Transverse colon (tissue), 4 donors: Measurements from ENCODE around the gene ZNRD2.

ENCODE experiments used
- CTCF ChIP-seq, 5 experiments: fragments of 200-600 bp in 3 of 5; fragments of 450-650 bp in 2 of 5; sonication (generic) in 3 of 5; IDR thresholded peaks; 1 replicate in 2 of 5; 2 replicates in 3 of 5; pipeline ENCODE4 v1.5.1; 2016 to 2017; ENCODE audit warnings: antibody characterized with exemption in 5 of 5, inconsistent platforms in 3 of 5, mild to moderate bottlenecking in 2 of 5, moderate library complexity in 1 of 5
- EP300 ChIP-seq: sonication (generic); formaldehyde crosslinking; IDR thresholded peaks from one replicate; pipeline ENCODE4 v1.6.1; 2017; ENCODE audit warnings: antibody characterized with exemption, low read depth
- POLR2A ChIP-seq: fragments of 450-650 bp; IDR thresholded peaks from one replicate; pipeline ENCODE4 v1.6.1; 2016; ENCODE audit warnings: antibody characterized with exemption, mild to moderate bottlenecking, moderate library complexity
- POLR2AphosphoS5 ChIP-seq, 3 donors: sonication (generic); formaldehyde crosslinking; IDR thresholded peaks; one replicate each; pipeline ENCODE4 v1.6.1; 2016; ENCODE audit warnings: antibody characterized with exemption in 3 of 3

DNA sequence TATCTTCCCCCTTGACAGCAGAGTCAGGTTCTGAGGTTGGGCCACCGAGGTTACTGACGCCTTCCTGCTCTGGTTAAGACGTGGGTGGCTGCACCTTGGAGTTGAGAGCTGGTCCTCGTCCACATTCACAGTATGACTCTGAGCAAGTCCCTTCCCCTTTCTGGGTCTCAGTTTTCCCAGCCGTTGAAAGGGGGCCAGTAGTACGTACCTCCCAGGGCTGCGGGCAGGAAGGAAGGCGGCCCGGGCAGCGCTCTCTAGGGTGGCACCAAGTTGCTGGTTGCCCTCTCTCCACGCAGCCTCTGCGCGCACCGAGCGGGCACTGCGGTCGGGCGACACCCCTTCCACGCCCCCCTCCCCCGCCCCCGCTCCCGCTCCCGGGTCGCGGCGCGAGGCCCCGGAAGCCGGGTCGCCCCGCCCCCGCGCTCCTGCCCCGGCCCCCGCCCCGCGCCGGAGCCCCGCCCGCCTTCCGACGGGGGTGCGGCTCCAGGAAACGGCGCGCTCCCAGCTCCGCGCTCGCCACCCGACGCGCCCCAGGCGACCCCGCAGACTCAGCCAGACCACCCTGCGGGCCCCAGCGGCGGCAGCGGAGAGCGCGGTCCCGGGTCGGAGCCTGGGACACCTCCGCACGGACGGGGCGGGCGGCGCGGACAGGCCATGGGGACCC is 5.4 kb downstream of the ZNRD2 start, which contains the start of gene EHBP1L1:
- TF ChIP-seq CTCF (IDR thresholded peaks at IDR 0.05) (no peak), POLR2AphosphoS5 (IDR thresholded peaks at IDR 0.05) (peak in 2 of 3 donors; percentile 49 to 55), EP300 (no peak), POLR2A (peak; percentile 36)
